MM.1S (cell line): ENCODE measurements around the gene TFPI2.

Source experiments
- EZH2 ChIP-seq: fragments of 300-600 bp; sonication (generic); optimal IDR thresholded peaks from 2 replicates; pipeline ENCODE3; 2017; ENCODE audit warnings: low read depth, mild to moderate bottlenecking, antibody characterized with exemption, low read length, mixed read lengths
- EZH2phosphoT487 ChIP-seq: fragments of 300-600 bp; sonication (generic); IDR thresholded peaks from 2 replicates; pipeline ENCODE4 v1.6.1; 2018; ENCODE audit warnings: antibody characterized with exemption, low read length
- TF ChIP-seq, protein P1 (sequence below): fragments of 300-600 bp; sonication (generic); IDR thresholded peaks from 2 replicates; pipeline ENCODE4 v1.5.1; 2016; ENCODE audit warnings: antibody characterized with exemption, low read length, mixed read lengths

DNA sequence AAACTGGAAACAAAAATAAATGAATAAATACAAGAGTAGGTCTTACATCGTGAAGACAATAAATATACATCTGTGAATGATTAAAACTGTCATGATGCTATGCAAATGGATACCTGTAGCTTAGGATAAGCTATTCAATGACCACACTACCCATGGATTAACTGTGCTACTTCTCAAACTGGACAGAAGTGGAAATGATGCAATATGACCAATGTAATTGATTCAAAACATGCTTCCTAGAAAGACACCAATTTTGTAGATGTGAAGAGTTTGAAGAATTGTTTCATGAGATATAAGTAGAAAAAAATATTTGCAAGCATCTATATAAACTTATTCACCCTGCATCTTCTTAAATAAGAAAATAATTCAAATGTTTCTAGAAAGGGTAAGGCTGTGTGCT, 36.1 kb downstream of the TFPI2 start:
- TF ChIP-seq, protein P1, sequence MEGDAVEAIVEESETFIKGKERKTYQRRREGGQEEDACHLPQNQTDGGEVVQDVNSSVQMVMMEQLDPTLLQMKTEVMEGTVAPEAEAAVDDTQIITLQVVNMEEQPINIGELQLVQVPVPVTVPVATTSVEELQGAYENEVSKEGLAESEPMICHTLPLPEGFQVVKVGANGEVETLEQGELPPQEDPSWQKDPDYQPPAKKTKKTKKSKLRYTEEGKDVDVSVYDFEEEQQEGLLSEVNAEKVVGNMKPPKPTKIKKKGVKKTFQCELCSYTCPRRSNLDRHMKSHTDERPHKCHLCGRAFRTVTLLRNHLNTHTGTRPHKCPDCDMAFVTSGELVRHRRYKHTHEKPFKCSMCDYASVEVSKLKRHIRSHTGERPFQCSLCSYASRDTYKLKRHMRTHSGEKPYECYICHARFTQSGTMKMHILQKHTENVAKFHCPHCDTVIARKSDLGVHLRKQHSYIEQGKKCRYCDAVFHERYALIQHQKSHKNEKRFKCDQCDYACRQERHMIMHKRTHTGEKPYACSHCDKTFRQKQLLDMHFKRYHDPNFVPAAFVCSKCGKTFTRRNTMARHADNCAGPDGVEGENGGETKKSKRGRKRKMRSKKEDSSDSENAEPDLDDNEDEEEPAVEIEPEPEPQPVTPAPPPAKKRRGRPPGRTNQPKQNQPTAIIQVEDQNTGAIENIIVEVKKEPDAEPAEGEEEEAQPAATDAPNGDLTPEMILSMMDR = no peak
- TF ChIP-seq EZH2 = no peak
- no peak for TF ChIP-seq EZH2phosphoT487
